Measurements from ENCODE around the gene RBM33.

The RBM33 gene

DNA sequence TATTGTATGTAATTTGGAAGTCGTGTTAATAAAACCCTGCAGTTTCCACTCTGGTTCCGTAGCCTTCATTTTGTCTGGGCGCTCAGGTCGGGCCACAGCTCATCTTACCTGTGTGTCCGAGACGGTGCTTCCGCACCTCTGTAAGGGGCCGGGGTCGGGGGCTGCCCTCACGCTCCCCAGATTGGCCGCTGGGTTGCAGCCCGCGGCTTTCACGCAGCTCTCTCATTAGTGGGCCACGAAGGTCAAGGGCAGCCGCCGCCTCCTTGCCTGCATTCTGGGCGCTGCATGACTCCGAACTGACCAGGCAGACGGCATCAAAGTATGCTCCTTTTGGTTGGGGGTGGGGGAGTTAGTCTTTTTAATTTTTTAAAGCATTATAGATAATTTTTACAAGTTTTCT is 137.0 kb downstream of the RBM33 start:
- DNase-seq, result no peak

DNA sequence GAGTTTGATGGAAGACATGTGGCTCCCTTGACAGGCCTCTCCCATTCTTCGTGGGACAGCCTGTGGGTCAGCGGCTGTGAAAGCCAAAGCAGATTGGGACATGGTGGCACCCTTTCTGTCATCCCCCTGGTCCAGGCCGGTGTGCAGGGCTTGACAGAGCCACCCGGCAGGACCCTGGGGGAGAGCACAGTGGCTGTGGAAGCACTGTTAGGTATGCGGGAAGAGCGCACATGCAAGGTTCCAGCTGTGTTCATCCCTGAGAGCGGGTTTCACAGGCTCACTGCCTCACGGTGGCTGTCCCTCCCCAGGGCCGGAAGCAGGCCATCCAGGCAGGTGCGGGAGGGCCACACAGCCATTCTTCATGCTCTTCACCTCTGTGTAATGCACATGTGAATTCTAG is 138.0 kb downstream of the RBM33 start:
- no peak for DNase-seq

DNA sequence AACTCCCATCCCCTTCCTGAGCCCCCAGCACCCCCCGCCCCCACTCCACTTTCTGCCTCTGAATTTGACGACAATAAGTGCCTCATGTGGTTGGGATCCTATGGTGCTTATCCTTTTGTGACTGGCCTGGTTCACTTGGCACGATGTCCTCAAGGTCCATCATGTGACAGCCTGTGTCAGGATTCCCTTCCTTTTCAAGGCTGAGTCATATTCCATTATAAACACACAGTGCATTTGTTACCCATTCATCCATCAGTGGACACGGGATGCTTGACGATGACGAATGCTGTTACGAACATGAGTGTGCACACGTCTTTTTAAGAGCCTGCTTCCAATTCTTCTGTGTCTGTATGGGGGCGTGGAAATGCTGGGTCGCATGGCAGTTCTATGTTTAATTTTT is 141.1 kb downstream of the RBM33 start:
- no peak for DNase-seq

DNA sequence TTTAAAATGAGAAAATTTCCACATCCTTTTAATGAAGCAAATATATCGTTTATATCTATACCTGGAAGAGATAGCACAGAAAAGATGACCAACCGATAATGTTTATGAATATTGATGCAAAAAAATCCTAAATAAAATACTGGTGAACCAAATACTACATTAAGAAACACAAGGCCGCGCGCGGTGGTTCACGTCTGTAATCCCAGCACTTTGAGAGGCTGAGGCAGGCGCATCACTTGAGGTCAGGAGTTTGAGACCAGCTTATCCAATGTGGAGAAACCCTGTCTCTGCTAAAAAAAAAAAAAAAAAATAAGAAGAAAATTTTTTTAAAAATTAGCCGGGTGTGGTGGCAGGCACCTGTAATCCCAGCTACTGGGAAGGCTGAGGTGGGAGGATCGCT is 142.0 kb downstream of the RBM33 start:
- no peak for DNase-seq

DNA sequence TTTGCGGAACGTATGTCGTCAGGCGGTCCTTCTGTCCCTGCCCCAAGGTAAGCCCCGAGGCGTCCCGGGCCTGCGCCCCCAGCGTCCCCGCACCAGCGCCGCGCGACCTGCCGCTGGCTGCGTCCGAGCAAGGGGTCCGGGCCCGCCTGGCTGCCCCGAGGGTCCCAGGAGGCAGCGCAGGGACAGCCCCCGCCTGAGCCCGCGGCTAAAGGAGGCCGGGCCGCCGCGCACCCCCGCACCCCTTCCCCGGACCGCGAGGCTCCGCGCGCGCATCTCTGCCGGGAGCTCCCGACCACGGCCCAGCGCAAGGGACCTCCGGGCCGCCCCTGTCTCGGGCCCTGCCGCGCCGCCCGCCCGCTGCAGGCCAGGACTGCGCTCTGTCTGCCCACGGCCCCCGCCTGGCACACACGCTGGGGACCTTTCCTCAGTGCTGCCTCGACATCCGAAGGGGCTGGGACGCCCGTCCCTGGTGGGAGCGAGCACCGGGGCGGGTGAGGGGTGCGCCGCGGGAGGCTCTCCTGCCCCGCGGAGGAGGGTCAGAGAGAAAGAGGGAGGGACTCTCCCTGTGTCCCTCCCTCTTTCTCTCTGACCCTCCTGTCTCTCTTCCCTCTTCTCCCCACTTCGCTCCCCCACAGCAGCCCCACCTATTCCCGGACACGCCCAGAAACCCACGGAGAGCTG is 142.8 kb downstream of the RBM33 start:
- no peak for DNase-seq

DNA sequence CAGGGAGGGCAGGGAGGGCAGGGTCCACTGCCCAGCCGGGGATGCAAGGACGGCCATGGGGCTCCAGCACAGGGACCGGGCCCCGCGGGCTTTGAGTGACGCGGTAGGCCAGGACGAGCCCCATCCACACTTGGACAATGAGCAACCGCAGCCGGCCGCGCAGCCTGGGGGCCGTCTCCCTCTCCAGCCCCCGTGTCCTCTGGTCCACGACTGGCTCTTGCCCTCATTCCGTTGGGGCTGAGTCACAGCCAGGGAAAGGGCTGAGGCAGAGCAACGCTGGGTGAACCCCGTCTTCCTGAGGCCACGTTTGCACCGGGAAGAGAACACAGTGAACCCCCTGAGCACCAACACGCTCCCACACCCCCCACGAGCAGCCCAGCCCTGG is 144.1 kb downstream of the RBM33 start:
- DNase-seq, result no peak

DNA sequence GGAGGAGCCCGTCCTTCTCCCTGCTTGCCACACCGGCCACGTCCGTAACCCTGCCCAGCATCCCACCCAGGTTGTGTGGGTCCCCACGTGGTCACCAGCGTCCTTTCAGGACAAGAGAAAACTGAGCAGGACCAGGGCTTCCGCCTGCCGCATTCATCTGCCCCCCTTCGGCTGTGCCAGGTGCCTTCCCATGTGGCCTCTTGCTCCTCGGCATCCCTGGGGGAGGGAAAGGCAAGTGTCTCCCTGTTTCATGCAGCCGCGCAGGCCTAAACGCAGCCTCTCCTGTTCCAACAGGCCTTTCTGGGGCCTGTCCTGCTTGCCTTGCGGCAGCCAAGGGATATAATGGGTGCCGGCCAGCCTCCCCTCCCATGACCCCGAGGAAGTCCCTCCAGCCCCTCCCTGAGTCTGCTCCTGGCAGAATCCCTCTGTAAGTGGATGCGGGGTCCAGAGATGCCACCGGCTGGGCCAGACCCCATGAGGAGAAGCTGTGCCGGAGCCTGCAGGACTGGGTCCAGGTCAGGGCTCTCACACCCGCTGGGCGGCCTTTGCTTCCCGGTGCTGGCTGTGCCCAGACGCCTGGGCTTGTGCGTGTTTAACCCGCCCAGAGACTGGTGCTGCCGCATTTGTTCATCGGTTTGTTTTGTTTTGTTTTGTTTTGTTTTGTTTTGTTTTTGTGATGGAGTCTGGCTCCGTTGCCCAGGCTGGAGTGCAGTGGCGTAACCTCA is 144.7 kb downstream of the RBM33 start:
- DNase-seq, result no peak

DNA sequence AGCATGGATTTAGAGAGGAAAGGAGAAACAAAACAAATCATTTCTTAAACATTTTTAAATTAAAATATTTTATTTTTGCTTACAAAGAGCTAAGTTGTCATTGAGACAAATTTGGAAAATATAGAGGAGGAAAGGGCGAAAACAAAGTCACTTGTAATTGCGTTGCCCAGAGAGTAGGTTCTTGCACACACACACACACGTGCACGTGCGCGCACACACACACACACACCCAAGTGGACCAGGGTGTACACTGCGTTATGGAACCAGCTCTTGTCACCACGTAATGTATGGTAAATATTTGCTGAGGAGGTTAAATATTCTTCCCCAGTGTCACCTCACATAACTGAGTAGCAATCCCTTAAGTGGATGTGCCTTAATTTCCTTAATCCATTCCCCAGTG is 146.2 kb downstream of the RBM33 start:
- DNase-seq, result no peak

DNA sequence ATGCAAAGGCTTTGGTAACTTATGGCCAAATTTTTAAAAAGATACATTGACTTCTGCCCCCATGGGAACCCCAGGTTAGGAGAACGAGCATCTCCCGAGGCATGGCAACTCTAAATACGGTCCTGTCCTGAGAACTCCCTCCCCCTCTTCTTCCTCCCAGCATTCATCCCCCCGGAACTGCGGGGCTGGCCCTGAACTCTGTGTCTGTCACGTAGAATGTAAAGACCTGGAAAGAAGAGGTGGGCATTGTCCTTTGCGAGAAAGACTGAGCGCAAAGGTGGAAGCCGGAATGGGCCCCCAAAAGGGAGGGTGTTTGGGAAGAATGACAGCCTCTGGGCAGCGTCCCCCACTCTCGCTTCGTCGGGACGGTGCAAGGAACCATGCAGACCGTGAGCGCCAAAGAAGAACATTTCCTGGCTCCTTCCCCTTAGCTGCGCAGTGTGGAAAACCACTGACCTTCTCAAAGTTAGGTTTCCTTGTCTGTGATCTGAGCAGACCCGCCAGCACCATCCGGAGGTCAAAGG is 146.8 kb downstream of the RBM33 start:
- no peak for DNase-seq

DNA sequence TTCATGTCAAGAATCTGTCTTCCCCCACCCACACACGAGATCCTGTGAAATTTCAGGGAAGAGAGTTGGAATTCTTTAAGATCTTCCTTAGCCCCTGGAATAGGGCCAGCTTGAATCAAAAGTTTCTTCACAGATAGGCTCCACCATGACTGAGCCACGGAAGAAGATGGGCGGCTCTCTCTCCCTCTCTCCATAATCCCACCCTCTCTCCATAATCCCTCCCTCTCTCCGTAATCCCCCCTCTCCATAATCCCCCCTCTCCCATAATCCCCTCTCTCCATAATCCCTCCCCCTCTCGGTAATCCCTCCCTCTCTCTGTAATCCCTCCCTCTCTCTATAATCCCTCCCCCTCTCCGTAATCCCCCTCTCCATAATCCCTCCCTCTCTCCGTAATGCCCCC is 147.4 kb downstream of the RBM33 start:
- DNase-seq, result no peak

DNA sequence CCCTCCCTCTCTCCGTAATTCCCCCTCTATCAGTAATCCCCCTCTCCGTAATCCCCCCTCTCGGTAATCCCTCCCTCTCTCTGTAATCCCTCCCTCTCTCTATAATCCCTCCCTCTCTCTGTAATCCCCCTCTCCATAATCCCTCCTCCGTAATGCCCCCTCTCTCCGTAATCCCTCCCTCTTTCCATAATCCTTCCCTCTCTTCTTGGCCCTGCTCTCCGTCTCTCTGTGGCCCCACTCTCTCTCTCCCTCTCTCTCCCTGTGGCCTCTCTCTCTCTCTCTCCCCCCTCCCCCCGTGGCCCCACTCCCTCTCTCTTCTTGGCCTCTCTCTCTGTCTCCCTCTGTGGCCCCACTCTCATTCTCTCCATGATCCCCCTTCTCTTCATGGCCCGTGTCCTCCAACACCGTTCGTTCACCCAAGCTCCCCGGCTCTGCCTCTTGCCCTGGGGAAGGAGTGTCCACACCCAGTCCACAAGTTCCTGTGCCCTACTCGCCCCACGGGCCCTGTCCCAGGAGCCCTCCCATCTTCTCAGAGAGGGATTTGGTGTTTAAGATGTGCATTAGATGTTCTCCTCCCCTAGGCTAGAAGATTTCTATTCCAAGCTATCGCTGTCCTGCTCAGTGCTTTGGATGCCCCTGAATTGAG is 148.0 kb downstream of the RBM33 start:
- no peak for DNase-seq

DNA sequence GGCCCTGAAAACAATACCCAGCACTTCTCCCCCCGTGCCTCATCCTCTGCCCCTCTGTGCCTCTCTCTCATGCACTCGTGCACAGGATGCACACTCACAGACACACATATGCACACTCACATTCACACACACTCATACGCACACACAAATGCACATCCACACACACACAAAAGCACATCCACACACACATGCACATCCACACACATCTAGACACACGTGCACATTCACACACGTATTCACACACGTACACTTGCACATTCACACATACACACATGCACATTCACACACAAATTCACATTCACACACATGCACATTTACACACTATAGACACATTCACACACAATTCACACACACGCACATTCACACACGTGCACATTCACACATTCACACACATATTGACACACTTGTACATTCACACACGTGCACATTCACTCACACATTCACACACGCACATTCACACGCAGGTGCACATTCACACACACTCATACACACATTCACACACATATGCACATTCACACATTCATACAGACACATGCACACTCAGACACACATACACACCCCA is 148.6 kb downstream of the RBM33 start:
- DNase-seq, result no peak

DNA sequence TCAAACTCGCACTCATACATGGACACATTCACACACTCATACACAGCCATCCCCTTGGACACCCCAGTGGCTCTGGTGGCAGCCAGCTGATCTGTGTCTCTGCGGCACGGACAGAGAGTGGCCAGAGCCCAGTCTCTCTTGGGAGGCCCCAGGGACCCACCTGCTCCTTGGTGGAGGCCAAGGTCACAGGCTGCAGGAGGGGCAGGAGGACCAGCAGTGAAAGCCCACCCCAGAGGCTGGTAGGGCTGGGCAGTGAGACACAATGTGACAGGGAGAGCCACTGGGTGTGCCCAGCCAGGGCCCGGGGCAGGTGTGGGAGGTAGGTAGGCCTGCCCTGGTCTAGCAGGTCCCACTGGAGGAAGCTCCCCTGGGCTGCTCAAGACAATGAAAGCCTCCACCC is 149.3 kb downstream of the RBM33 start:
- no peak for DNase-seq

DNA sequence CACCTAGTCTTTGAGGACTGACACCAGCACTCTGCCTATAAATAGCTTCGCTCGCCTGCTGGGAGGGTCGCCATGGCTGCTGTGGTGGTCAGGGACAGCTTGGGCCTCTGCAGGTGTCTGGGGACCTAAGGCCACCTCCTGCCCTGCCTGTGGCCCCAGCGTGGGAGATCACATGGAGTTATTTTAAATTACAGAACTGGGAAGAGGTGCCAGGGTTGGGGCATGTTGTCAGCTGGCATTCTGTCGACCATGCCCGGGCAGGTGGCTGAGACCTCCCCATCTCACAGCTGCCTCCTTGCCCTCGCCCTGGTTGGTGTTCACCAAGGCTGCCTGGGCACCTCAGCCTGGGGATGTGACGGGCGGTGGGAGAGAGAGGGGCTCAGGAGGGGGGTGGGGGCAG is 149.7 kb downstream of the RBM33 start:
- no peak for DNase-seq

DNA sequence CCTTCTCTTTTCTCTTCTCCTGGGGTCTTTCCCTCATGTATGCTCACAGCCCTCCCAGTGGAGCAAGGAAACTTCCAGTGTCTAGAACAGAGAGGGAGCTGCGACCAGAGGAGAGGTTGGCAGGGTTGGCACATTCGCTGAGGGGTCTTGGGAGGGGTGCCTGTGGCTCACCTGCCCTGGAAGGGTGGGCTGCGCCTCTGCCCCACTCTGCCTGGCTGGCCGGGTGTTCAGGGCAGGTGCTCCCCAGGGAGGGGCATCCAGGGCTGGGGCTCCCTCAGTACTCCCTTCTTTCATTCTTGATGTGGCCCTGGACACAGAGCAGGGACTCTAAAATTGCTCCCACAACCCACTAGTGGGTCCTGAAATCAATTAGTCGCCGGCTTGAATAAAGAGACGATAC is 150.9 kb downstream of the RBM33 start:
- DNase-seq, result no peak

DNA sequence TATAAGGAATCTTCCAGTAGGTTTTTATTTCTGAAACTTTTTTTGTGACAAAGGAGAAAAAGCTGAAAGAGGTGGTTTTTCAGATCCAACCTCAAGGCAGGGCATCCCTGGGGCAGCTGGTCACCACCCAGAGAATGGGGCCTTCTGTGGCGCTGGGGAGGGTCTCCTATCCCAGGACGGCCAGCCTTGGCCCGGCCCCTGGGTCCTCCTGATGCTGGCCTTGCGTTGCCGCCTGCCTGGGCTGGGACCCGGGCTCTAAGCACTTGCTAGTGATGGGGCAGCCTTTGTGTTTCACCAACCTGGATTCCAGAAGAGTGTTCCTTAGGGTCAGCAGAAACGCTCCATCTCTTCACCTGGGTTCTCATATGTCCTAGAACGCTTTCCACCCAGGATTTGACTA is 151.5 kb downstream of the RBM33 start:
- no peak for DNase-seq

DNA sequence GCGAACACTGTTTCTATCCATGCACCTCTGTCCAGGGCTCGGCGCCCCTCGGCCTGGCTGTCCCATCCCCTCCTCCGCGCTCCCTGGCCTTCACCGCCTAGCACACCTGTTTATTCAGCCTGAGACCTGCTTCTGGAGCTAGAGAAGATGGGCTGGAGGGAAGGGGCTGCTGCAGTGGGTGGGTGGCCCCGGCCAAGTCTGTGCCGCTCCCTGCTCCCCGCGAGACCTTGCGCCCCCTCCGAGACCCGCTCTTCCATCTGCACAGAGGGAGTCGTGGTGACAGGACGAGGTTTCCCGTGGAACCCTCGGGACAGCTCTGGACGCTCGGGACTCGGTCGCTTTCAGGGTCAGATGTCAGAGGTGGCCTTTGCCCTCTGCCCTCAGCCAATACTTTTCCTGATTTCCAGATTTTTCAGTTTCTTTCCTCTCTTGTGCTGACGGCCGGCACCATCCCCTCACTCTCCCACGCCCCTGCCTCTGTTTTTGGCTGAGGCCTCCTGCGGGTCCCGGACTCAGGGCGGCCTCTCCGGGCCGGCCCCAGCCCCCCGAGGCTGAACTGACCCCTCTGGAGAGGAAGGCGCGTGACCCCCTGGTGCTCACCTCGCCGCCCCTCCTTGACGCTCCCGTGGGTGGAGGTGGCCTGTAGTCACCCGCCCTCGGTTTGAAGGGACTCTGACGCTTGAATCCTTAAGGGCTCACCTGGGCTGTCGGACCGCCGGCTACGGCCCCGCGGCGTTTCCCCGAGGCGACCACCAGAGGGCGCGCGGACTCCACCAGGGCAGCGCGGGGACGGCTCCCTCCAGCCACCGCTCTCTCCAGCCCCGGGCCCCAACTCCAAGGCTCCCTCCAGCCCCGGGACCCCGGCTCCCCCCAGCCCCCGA is 152.2 kb downstream of the RBM33 start:
- no peak for DNase-seq

DNA sequence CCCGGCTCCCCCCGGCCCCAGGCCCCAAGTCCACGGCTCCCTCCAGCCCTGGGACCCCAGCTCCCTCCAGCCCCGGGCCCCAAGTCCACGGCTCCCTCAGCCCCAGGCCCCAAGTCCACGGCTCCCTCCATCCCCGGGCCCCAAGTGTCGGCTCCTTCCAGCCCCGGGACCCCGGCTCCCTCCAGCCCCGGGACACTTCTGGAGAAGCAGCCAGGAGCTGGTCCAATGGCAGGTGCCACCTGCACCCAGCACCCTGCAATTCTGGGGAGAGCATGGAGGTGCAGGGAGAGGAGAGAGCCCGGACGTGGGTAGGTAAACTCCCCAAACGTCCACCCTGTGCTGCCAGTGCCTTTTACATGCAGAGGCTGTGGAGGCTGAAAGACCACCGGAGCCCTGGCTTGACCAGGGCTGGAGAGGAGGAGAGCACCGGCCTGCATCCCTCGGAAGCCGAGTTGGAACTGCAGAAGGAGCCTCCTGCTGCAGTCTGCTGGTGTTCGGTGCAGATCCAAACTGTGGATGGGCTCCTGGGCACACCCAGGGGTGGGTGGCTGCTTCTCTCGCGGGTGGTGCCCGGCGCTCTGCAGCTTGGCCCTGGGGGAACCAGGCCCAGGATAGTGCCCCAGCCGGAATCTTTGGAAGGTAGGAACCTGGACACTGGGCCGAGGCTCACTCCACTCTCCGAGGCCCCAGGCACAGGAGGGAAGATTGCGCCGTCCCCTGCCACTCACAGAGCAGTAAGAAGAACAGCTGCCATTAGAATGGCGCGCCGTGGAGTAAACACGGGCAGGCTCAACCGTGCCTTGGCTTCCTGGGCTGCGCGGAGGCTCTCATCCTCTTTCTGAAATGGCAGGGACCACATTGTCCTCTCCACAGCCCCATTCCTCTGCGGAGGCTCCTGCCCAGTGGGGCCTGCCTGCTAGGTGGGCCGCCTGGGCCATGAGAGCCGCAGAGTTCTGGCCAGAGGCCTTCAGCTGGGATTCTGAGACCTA is 153.1 kb downstream of the RBM33 start:
- no peak for DNase-seq

DNA sequence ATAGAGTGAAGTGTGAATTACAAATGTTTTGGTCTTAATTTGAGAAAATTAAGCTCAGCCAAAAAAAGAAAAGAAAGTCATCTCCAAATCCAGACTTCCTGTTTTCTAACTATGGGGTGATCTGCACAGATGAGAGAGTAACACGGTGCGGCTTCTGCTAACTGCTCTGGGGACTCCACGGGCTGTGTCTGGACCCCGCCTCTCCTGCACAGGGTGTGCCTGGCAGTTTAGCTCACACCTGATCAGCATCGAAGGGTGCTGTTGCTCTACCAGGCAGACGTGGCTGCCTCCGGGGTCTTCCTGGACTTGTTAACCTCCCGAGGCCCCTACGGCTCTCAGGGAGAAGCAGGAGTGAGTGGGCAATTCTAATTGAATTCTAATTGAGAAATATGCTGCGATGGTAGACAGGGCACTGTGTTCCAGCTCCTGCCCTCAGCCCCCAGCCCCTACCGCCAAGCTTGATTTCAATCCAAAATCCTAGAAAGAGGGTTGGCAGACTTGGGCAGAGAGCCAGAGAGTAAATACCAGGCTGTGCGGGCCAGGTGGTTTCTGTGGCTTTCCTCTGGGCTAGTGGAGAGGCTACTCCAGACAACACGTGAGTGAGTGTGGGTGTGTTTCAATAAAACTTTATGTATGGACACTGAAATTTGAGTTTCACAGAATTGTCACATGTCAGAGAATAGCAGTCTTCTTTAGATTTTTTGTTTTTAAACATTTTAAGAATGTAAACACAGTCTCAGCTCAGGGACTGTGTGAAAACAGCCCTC is 154.4 kb downstream of the RBM33 start:
- no peak for DNase-seq

DNA sequence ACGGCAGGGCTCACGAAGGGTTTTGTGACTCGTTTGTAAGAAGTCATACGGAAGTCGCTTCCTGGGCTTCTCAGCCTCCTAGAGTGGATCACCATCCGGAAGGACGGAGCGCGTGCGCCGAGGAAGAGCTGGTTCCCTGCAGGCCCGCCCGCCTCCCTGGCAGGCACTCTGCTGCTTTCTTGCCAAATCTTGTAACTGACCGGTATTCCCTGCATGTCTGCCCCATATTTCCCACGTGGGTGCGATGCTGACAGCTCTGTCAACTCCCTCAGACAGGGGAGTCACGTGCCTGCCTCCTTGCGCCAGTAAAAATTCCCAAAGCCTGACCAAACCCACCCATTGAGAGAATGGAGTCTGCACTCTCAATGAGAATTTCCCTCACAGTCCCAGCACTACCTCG is 155.1 kb downstream of the RBM33 start:
- DNase-seq, result no peak

DNA sequence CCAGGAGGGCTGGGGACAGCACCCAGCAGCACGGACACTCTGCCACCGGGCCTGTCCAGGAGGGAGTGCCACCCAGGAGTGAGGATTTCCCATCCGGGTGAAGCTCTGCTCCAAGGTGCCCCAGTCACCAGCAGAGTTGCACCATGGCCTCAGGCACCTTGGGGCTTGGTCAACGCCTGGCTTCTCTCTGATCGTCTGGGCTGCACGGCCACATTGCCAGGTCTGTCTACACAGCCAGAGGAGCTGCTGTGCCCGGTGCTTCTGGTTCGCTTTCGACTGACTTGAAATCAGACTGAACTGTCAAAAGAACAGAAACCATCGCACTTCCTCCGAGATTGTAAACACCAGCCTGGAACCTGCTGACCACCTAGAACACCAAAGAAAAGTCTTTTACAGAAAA is 155.8 kb downstream of the RBM33 start:
- DNase-seq, result no peak
